Osteocyte (in vitro differentiated cells): ENCODE data around the gene COL5A2. TPM values are rescaled to one million over a fixed set of nuclear protein-coding genes. Genes with fewer than 3 reads are reported as not detected.

Experiments used
- DNase-seq: peaks from one replicate; pipeline ENCODE4 v3.0.0; 2021; ENCODE audit warnings: mixed read lengths; ENCODE audit not compliant: unreplicated experiment; ENCODE audit errors: extremely low spot score
- H3K27ac Mint-ChIP-seq: one replicate; pipeline ENCODE4 v1.8.0; 2021; ENCODE audit warnings: mild to moderate bottlenecking, mixed read lengths; ENCODE audit not compliant: unreplicated experiment
- H3K27me3 Mint-ChIP-seq: one replicate; pipeline ENCODE4 v1.8.0; 2021; ENCODE audit warnings: mixed read lengths; ENCODE audit not compliant: unreplicated experiment
- H3K36me3 Mint-ChIP-seq: one replicate; pipeline ENCODE4 v1.8.0; 2021; ENCODE audit warnings: mixed read lengths; ENCODE audit not compliant: unreplicated experiment
- H3K4me1 Mint-ChIP-seq: one replicate; pipeline ENCODE4 v1.8.0; 2021; ENCODE audit warnings: mixed read lengths; ENCODE audit not compliant: unreplicated experiment
- H3K4me3 Mint-ChIP-seq: one replicate; pipeline ENCODE4 v1.8.0; 2021; ENCODE audit warnings: mild to moderate bottlenecking, moderate library complexity, mixed read lengths; ENCODE audit not compliant: unreplicated experiment
- H3K9me3 Mint-ChIP-seq: one replicate; pipeline ENCODE4 v1.8.0; 2021; ENCODE audit warnings: mixed read lengths; ENCODE audit not compliant: unreplicated experiment
- CTCF ChIP-seq: fragments of 200-600 bp; sonication (generic); IDR thresholded peaks from 2 replicates; pipeline ENCODE4 v1.5.0; 2021; ENCODE audit warnings: antibody characterized with exemption, mild to moderate bottlenecking, moderate library complexity
- total RNA-seq: library from RNA; stranded (reverse); gene quantifications from 2 replicates; pipeline ENCODE4 v1.2.1, GENCODE V29; 2021

COL5A2 gene
- total RNA-seq, 1 donor from 2014 or later = 1,873 TPM

DNA sequence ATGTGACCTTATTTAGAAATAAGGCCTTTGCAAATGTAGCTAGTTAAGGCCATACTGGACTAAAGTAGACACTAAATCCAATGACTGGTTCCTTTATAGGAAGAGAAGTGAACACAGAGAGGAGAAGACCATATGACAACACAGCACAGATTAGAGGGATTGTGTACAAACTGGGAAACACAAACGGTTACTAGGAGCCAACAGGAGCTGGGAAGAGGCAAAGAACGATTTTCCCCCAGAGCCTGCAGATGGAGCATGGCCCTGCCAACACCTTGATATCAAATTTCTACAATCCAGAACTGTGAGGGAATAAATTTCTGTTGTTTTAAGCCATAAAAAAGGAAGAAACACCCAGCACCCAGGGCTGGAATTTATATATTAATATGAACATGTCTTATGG, 38.7 kb upstream of the COL5A2 start:
- no peak for DNase-seq
- Mint-ChIP-seq H3K27me3 (no peaks in the 10 kb centered on the region), H3K27ac (peak overlapping the region; percentile 95), H3K4me3 (no peak overlapping the region), H3K9me3 (no peaks in the 10 kb centered on the region), H3K4me1 (peaks cover 69% of the 10 kb centered on the region), H3K36me3 (no peaks in the 10 kb centered on the region)
- no peak for TF ChIP-seq CTCF

- peaks cover 67% of the 10 kb centered on the region for H3K4me1 Mint-ChIP-seq
- no peaks in the 10 kb centered on the region for H3K36me3 Mint-ChIP-seq
- peak overlapping the region; percentile 95 for H3K27ac Mint-ChIP-seq
- no peak for TF ChIP-seq CTCF
- H3K27me3 Mint-ChIP-seq = no peaks in the 10 kb centered on the region
- no peak for DNase-seq
- H3K9me3 Mint-ChIP-seq = no peaks in the 10 kb centered on the region
- peak overlapping the region; percentile 39 for H3K4me3 Mint-ChIP-seq
Observed at GRCh38 chr2:189217541-189217940, 38.0 kb upstream of the COL5A2 start.

- no peak for TF ChIP-seq CTCF
- Mint-ChIP-seq H3K36me3 (no peaks in the 10 kb centered on the region), H3K27me3 (no peaks in the 10 kb centered on the region), H3K4me1 (peaks cover 66% of the 10 kb centered on the region), H3K4me3 (no peak overlapping the region), H3K9me3 (no peaks in the 10 kb centered on the region), H3K27ac (peak overlapping the region; percentile 95)
- no peak for DNase-seq
Observed at GRCh38 chr2:189217051-189217450, 37.5 kb upstream of the COL5A2 start.

- Mint-ChIP-seq H3K9me3 (no peaks in the 10 kb centered on the region), H3K27me3 (no peaks in the 10 kb centered on the region), H3K4me1 (peaks cover 73% of the 10 kb centered on the region), H3K4me3 (no peak overlapping the region), H3K36me3 (no peaks in the 10 kb centered on the region), H3K27ac (peak overlapping the region; percentile 41)
- DNase-seq = no peak
- no peak for TF ChIP-seq CTCF
Observed at GRCh38 chr2:189214484-189214883, 34.9 kb upstream of the COL5A2 start.

DNA sequence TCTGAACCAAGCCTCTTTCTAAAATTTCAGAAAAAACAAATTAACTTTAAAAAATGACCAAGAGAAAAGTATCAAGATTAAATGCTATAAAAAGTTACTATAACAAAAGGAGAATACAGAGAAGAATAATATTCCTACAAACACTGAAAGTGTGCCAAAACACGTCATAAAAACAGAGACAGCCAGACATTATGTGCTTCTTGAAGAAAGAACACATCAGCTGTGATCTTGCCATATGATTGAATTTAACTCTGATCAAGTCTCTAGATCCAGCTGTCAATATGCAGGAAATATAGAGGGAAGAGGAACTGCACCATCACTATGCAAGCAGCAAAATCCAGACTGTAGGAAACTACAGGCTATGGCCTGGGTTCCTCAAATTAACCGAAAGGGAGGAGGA, 33.7 kb upstream of the COL5A2 start:
- no peak for TF ChIP-seq CTCF
- H3K4me1 Mint-ChIP-seq = peaks cover 78% of the 10 kb centered on the region
- no peak for DNase-seq
- H3K4me3 Mint-ChIP-seq = no peak overlapping the region
- H3K36me3 Mint-ChIP-seq = no peaks in the 10 kb centered on the region
- H3K9me3 Mint-ChIP-seq = no peaks in the 10 kb centered on the region
- H3K27ac Mint-ChIP-seq = peak overlapping the region; percentile 76
- H3K27me3 Mint-ChIP-seq = no peaks in the 10 kb centered on the region
